ENCODE measurements around the gene BMERB1.

BMERB1 gene

DNA sequence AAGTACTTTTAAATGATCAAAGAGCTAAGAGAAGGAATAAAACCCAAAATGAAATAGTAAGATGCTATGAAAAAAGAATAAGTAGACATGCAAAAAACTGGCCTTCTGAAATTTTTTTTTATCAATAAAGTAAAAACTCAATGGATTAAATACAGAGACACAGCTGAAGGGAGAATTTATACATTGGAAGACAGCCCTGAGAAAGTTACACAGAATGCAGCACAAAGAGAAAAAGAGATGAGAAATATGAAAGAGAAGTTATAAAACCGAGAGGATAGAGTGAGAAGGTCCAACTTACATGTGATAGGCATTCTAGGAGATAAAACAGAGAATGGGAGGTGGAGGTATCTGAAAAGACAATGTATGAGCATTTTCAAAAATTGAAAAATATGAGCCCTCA is 151.6 kb downstream of the BMERB1 start:
- DNase-seq (ENCODE audit: low read depth) = no peak
- no peak overlapping the region for H3K4me3 ChIP-seq (replicated peaks; ENCODE audit: low read depth, low read length)
- TF ChIP-seq CTCF (IDR thresholded peaks at IDR 0.05; ENCODE audit: low read length, missing control alignments) = no peak

- H3K4me3 ChIP-seq (replicated peaks; ENCODE audit: low read depth, low read length) = no peak overlapping the region
- DNase-seq (ENCODE audit: low read depth) = no peak
- no peak for TF ChIP-seq CTCF (IDR thresholded peaks at IDR 0.05; ENCODE audit: low read length, missing control alignments)
These were observed 152.3 kb downstream of the BMERB1 start for GRCh38 chr16:15586716-15587115.

DNA sequence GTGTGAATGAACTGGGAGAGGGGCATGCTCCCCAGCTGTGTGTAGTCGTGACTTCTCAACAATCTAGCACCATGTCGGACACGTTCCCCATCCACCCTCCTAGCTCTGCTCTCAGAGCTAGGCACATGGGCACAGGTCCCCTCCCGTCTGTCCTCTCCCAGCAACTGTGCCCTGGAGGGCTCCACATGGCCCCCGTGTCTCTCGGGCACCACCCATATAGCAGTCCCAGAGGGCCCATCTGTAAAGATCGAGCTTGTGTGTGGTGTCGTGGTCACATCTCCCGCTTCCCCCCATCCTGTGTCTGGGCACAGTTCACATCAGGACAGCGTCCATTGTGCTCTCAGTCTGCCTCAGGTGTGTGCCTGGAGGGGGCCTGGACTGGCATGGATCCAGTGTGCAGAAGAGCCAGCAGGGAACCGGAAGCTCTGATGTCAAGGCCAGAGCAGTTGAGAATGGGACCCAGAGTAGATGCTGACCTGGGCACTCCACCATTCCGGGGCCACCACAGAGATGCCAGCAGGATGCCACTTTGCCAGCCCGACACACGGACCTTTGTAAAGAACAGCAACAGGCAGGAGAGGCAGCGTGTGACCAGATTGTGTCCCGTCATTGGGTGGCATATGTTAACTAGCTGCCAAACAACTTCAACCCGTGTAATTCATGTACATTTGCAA is 152.9 kb downstream of the BMERB1 start:
- no peak for DNase-seq (ENCODE audit: low read depth)
- TF ChIP-seq CTCF (IDR thresholded peaks at IDR 0.05; ENCODE audit: low read length, missing control alignments) = no peak
- H3K4me3 ChIP-seq (replicated peaks; ENCODE audit: low read depth, low read length) = no peak overlapping the region

DNA sequence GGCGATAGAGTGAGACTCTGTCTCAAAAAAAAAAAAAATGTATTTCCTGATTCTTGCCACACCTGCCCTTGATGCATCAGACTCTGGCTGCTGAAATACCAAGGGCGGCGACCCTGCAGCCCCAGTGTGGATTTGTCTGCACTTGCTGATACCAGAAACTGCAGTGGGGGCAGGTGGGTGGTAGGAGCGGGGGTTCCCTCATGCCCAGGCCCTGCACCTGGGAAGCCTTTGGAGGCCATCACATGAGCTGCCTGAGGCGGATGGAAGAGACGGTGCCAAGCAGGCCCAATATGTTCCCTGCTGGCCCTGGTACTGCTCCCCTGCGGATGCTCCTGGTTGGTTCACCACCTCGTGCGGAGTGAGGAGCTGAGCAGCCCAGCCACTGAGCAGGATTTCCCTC is 157.9 kb downstream of the BMERB1 start:
- TF ChIP-seq CTCF (IDR thresholded peaks at IDR 0.05; ENCODE audit: low read length, missing control alignments) = no peak
- no peak for DNase-seq (ENCODE audit: low read depth)
- H3K4me3 ChIP-seq (replicated peaks; ENCODE audit: low read depth, low read length) = no peak overlapping the region

DNA sequence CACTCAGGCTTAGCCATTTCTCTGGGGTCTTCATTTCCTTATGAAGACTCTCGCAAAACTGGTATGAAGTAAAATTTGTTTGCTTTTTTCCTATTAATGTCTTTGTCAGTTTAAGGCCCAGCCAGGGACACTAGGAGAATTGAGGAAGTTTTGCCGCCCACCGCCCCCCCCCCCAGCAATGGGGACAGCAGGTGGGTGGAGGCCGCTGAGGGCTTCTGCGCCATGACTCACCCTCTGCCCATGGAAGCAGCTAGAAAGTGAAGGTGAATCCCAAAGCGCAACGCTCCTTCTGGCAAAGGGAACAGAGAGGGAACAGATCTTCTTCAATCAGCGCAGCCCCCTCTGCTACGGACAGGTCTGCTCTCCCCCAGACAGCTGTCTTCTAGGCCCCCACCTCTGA is 158.8 kb downstream of the BMERB1 start:
- no peak for DNase-seq (ENCODE audit: low read depth)
- TF ChIP-seq CTCF (IDR thresholded peaks at IDR 0.05; ENCODE audit: low read length, missing control alignments) = no peak
- H3K4me3 ChIP-seq (replicated peaks; ENCODE audit: low read depth, low read length) = no peak overlapping the region

- no peak for TF ChIP-seq CTCF (IDR thresholded peaks at IDR 0.05; ENCODE audit: low read length, missing control alignments)
- DNase-seq (ENCODE audit: low read depth) = no peak
- no peak overlapping the region for H3K4me3 ChIP-seq (replicated peaks; ENCODE audit: low read depth, low read length)
These were observed 160.4 kb downstream of the BMERB1 start for GRCh38 chr16:15594711-15595320.

GRCh38 chr16:15597135-15597534 is 162.7 kb downstream of the BMERB1 start:
- DNase-seq (ENCODE audit: low read depth) = no peak
- no peak overlapping the region for H3K4me3 ChIP-seq (replicated peaks; ENCODE audit: low read depth, low read length)
- TF ChIP-seq CTCF (IDR thresholded peaks at IDR 0.05; ENCODE audit: low read length, missing control alignments) = no peak
